GM18502 (cell line): ENCODE results near the gene AAGAB.
"Not testable (repeated sequence)": the region's sequence is repeated elsewhere in the genome, so short reads cannot be mapped to it uniquely, and the experiment has no call there.

Experiments used
- ATAC-seq: cut with Tn5 transposase; IDR thresholded peaks from one replicate; pipeline ENCODE4 v1.9.1; 2021; ENCODE audit warnings: mild to moderate bottlenecking; ENCODE audit not compliant: unreplicated experiment, poor library complexity

The AAGAB gene

DNA sequence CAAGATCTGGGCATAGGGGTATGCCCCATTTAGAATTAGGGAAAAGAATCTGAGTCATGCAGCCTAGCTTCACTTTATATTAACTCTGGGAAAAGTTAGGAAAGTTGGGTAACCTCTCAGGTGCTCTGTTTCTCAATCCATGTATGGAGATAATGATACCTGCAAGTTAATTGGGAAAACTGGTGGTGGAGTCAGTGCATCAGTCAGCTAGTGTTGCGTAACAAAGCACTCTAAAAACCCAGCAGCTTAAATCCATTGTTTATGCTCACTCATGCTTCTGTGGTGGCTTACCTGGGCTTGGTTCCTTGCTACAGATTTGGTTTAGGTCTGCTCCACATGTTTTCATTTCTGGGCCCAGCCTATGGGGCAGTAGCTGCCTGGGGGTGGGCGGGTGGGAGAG, 98.0 kb downstream of the AAGAB start:
- no peak for ATAC-seq

DNA sequence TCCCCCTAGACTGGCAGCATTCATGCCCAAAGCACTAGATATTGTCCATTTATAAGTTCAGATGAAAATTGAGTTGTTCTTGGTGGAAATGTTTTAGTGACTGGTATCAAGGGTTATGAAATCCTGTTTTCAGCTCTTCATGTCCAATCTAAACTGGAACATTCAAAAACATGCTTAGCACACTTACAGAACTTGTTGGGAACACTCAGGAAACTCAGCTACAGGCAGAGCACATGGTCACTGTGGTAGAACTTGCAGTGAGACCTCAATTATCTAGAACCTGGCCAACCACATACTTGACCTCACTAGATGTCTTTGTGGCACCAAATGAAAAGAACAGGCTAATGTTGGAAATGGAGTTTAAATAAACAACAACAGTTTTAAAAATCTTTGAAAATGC, 100.2 kb downstream of the AAGAB start:
- ATAC-seq: no peak

DNA sequence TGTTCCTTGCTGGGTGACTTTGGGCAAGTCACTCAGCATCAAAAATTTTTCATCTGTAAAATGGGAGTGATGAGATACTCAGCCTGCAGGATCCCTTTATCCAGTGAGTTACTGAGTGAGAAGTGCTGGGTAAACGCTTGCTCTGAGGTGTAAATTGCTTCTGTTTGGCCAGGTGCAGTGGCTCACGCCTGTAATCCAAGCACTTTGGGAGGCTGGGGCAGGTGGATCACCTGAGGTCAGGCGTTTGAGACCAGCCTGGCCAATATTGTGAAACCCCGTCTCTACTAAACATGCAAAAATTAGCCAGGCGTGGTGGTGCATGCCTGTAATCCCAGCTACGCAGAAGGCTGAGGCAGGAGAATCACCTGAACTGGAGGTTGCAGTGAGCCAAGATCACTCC, 101.4 kb downstream of the AAGAB start:
- ATAC-seq: not testable (repeated sequence)

DNA sequence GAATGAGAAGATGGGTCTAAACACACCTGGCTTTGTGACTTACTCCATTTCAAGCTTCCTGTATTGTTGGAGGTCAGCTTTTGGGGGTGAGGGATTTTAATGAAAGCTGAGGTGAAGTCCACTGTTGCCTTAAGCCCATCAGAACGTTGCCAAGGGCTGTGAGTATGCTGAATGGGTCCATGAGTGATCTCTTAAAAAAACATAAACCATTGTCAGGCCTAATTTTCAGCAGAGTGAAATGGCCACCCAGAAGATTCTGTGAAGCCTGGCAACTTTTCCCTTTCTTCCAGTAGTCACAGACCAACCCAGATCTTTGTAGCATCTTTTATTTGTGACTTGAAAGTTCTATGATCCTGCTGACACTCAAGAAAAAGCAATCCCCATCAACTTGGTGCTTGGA, 102.0 kb downstream of the AAGAB start:
- ATAC-seq: no peak
